Activated CD4-positive, alpha-beta T cell treated with anti-CD3 and anti-CD28 coated beads for 36 hours (primary cell): ENCODE measurements around the gene PRSS56. TPM values are rescaled to one million over a fixed set of nuclear protein-coding genes. Genes with fewer than 3 reads are reported as not detected.
A peak's percentile ranks its signal among the peaks of the same experiment; 100 is the strongest.

ENCODE experiments used
- ATAC-seq: fragments of 200-7000 bp; cut with Tn5 transposase; one replicate; pipeline ENCODE4 v1.10.0; 2021; ENCODE audit warnings: mild to moderate bottlenecking, moderate library complexity
- CTCF ChIA-PET: fragments of 350-600 bp; sonication (Branson Sonifier 250); formaldehyde crosslinking; loops from one replicate; lab custom pipeline; 2021; ENCODE audit warnings: antibody characterized with exemption; lab: Charles Lee
- POLR2A ChIA-PET: fragments of 350-600 bp; sonication (Branson Sonifier 250); formaldehyde crosslinking; loops from one replicate; lab custom pipeline; 2021; ENCODE audit warnings: antibody characterized with exemption, inconsistent platforms; lab: Charles Lee
- DNase-seq: peaks from one replicate; pipeline ENCODE4 v3.0.0-alpha.2; 2020
- H3K27ac Mint-ChIP-seq: one replicate; pipeline ENCODE4 v1.8.0; 2021; ENCODE audit warnings: mixed read lengths
- H3K27me3 Mint-ChIP-seq: one replicate; pipeline ENCODE4 v1.8.0; 2021; ENCODE audit warnings: mixed read lengths
- H3K36me3 Mint-ChIP-seq: one replicate; pipeline ENCODE4 v1.8.0; 2021; ENCODE audit warnings: low read depth, mixed read lengths
- H3K4me1 Mint-ChIP-seq: one replicate; pipeline ENCODE4 v1.8.0; 2021; ENCODE audit warnings: mixed read lengths
- H3K4me3 Mint-ChIP-seq: one replicate; pipeline ENCODE4 v1.8.0; 2021; ENCODE audit warnings: mild to moderate bottlenecking, moderate library complexity, mixed read lengths
- H3K9me3 Mint-ChIP-seq: one replicate; pipeline ENCODE4 v1.8.0; 2021; ENCODE audit warnings: low read depth, mixed read lengths
- intact Hi-C, 2 experiments: fragments of 100-400 bp; cut with DNase I in 1 of 2; cut with micrococcal nuclease in 1 of 2; formaldehyde crosslinking; loops; one replicate each; pipeline versions ENCODE4 v1.14.2 to v1.15.1; 2022 to 2024; cut with DNase I, micrococcal nuclease
- total RNA-seq, 2 experiments: library from RNA; stranded (reverse); gene quantifications; one replicate each; pipeline ENCODE4 v1.2.3, GENCODE V29; 2021

The PRSS56 gene
- total RNA-seq, 2 experiments from 2014 or later, result not detected

DNA sequence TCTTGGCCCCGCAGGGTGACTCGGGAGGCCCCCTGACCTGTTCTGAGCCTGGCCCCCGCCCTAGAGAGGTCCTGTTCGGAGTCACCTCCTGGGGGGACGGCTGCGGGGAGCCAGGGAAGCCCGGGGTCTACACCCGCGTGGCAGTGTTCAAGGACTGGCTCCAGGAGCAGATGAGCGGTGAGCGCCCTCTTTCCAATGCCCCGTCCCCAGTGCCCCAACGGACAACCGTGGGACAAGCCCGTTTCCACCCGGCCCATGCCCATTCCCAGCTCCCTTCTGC, 3.2 kb downstream of the PRSS56 start:
- Mint-ChIP-seq H3K27ac (no peak overlapping the region), H3K4me3 (no peak overlapping the region)

GRCh38 chr2:232523682-232524597, 3.8 kb downstream of the PRSS56 start:
- CTCF ChIA-PET, result interaction anchor here (0.6 to 1.4 kb wide), 7 partner anchors 15 to 1137 kb away, joined by 3 to 7 read pairs (median 4); no protein-coding TSS in a partner anchor
- peaks cover 13% of the 10 kb centered on the region for H3K4me1 Mint-ChIP-seq
- peak; percentile 69 for ATAC-seq
- no peaks in the 10 kb centered on the region for H3K36me3 Mint-ChIP-seq
- intact Hi-C loops, result loop anchor here (5.0 kb wide), 3 partner anchors 182 to 617 kb away; partner anchors contain the start of gene NPPC (in 1 of the 2)
- H3K27ac Mint-ChIP-seq, result no peak overlapping the region
- POLR2A ChIA-PET, result no interaction called here
- peaks cover 33% of the 10 kb centered on the region for H3K27me3 Mint-ChIP-seq
- no peak overlapping the region for H3K4me3 Mint-ChIP-seq
- peak; percentile 66 for DNase-seq
- no peaks in the 10 kb centered on the region for H3K9me3 Mint-ChIP-seq

More for the DNA sequence above, 3.2 kb downstream of the PRSS56 start:
- H3K36me3 Mint-ChIP-seq, result no peaks in the 10 kb centered on the region
- CTCF ChIA-PET, result interaction anchor here (0.6 to 1.4 kb wide), 4 partner anchors 23 to 1136 kb away, joined by 3 to 7 read pairs (median 4); no protein-coding TSS in a partner anchor
- POLR2A ChIA-PET, result no interaction called here
- H3K4me1 Mint-ChIP-seq, result peaks cover 7% of the 10 kb centered on the region
- no peaks in the 10 kb centered on the region for H3K9me3 Mint-ChIP-seq
- peaks cover 27% of the 10 kb centered on the region for H3K27me3 Mint-ChIP-seq
- intact Hi-C loops, result loop anchor here (5.0 kb wide), 3 partner anchors 181 to 616 kb away; partner anchors contain the start of gene NPPC (in 1 of the 2)
- ATAC-seq (no peak), DNase-seq (no peak)

DNA sequence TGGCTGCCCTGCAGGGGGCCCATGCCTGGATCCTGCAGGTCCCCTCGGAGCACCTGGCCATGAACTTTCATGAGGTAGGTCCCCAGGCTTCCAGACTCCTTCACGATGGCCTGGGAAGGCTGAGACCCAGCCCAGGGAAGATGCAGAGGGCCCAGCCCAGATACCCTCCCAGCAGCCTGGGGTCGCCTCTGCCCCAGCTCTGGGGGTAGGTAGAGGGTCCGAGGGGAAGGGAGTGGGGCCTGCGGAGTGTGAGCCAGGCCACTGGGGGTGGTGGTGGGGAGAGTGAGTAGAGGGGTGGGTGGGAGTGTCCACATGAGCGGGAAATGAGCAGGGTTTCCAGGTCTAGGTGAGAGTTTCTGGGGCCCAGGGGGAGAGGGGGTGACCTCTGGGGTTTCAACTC, 4.6 kb downstream of the PRSS56 start:
- Mint-ChIP-seq H3K4me3 (no peak overlapping the region), H3K27ac (no peak overlapping the region), H3K27me3 (peaks cover 31% of the 10 kb centered on the region), H3K4me1 (peaks cover 17% of the 10 kb centered on the region), H3K36me3 (no peaks in the 10 kb centered on the region), H3K9me3 (no peaks in the 10 kb centered on the region)
- ATAC-seq, result no peak
- DNase-seq, result no peak
- POLR2A ChIA-PET, result no interaction called here
- intact Hi-C loops, result loop anchor here (5.0 kb wide), 3 partner anchors 182 to 617 kb away; partner anchors contain the start of gene NPPC (in 1 of the 2)
- CTCF ChIA-PET, result interaction anchor here (0.7 to 1.4 kb wide), 3 partner anchors 14 to 24 kb away, joined by 3 to 7 read pairs (median 4); no protein-coding TSS in a partner anchor

DNA sequence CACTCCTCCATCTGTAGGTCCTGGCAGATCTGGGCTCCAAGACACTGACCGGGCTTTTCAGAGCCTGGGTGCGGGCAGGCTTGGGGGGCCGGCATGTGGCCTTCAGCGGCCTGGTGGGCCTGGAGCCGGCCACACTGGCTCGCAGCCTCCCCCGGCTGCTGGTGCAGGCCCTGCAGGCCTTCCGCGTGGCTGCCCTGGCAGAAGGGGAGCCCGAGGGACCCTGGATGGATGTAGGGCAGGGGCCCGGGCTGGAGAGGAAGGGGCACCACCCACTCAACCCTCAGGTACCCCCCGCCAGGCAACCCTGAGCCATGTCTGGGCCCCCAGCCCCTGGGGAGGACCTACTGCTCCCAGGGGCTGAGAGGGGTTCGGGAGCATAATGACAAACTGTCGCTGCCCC, 5.0 kb downstream of the PRSS56 start:
- Mint-ChIP-seq H3K9me3 (no peaks in the 10 kb centered on the region), H3K36me3 (no peaks in the 10 kb centered on the region), H3K27me3 (peaks cover 31% of the 10 kb centered on the region), H3K4me1 (peaks cover 17% of the 10 kb centered on the region), H3K27ac (no peak overlapping the region), H3K4me3 (no peak overlapping the region)
- intact Hi-C loops, result no loop called here
- POLR2A ChIA-PET, result no interaction called here
- CTCF ChIA-PET, result no interaction called here
- DNase-seq, result no peak
- ATAC-seq, result no peak

GRCh38 chr2:232525791-232526371, 5.7 kb downstream of the PRSS56 start, which contains the start of gene CHRND:
TSS of gene CHRND (plus strand) at chr2:232526160. CDS start at chr2:232526216, 56 bp downstream.
- H3K9me3 Mint-ChIP-seq, result no peaks in the 10 kb centered on the region
- no peak within 1 kb of the TSS for H3K4me3 Mint-ChIP-seq
- H3K36me3 Mint-ChIP-seq, result no peaks in the 10 kb centered on the region
- peaks cover 17% of the 10 kb centered on the region for H3K4me1 Mint-ChIP-seq
- POLR2A ChIA-PET, result no interaction called here
- intact Hi-C loops, result no loop called here
- H3K27ac Mint-ChIP-seq, result no peak within 1 kb of the TSS
- peaks cover 28% of the 10 kb centered on the region for H3K27me3 Mint-ChIP-seq
- CTCF ChIA-PET, result interaction anchor here (0.7 kb wide), 1 partner anchor 86 kb away, joined by 3 read pairs; no protein-coding TSS in a partner anchor
- ATAC-seq, result no peak
- DNase-seq, result no peak

- peaks cover 28% of the 10 kb centered on the region for H3K27me3 Mint-ChIP-seq
- no peak overlapping the region for H3K4me3 Mint-ChIP-seq
- H3K4me1 Mint-ChIP-seq, result peaks cover 16% of the 10 kb centered on the region
- intact Hi-C loops, result no loop called here
- H3K36me3 Mint-ChIP-seq, result no peaks in the 10 kb centered on the region
- no peak overlapping the region for H3K27ac Mint-ChIP-seq
- ATAC-seq, result no peak
- CTCF ChIA-PET, result interaction anchor here (0.7 kb wide), 1 partner anchor 87 kb away, joined by 3 read pairs; no protein-coding TSS in a partner anchor
- POLR2A ChIA-PET, result no interaction called here
- no peak for DNase-seq
- no peaks in the 10 kb centered on the region for H3K9me3 Mint-ChIP-seq
Measured at GRCh38 chr2:232526372-232526941, 6.3 kb downstream of the PRSS56 start.

GRCh38 chr2:232527905-232528470, 7.8 kb downstream of the PRSS56 start:
- H3K9me3 Mint-ChIP-seq, result no peaks in the 10 kb centered on the region
- ATAC-seq, result no peak
- H3K27me3 Mint-ChIP-seq, result peaks cover 28% of the 10 kb centered on the region
- H3K4me1 Mint-ChIP-seq, result peaks cover 15% of the 10 kb centered on the region
- no peak overlapping the region for H3K27ac Mint-ChIP-seq
- no peak overlapping the region for H3K4me3 Mint-ChIP-seq
- ChIA-PET CTCF (no interaction called here), POLR2A (no interaction called here)
- H3K36me3 Mint-ChIP-seq, result no peaks in the 10 kb centered on the region
- DNase-seq, result no peak
- intact Hi-C loops, result no loop called here

DNA sequence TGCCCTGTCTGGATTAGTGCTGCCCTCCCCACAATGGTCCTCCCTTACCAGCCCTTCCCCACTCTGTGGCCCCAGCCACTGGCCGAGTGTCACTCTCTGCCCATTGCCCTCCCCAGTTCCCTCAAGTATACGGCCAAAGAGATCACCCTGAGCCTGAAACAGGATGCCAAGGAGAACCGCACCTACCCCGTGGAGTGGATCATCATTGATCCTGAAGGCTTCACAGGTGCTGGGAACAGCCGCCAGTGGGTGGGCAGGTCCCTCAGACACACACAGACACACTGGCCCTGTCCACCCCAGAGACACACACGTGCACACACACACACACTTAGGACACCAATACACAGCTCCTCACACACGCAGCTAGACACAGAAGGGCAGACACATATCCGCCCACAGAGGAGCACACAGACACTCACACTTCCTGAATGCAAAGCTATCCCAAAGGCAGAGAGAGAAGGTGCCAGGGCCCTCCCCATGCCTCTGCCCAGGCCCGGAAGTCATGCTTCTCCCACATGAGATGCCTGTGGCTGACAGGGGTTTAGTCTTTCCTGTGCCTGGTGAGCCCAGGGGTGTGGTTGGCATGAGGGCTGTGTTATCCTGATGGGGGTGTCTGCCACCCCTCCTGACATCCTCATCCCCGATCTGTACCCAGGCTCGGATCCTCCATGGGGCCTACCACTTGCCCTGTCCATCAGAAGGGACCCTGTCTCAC, 8.7 kb downstream of the PRSS56 start:
- no peaks in the 10 kb centered on the region for H3K9me3 Mint-ChIP-seq
- peaks cover 26% of the 10 kb centered on the region for H3K27me3 Mint-ChIP-seq
- no peaks in the 10 kb centered on the region for H3K36me3 Mint-ChIP-seq
- peaks cover 11% of the 10 kb centered on the region for H3K4me1 Mint-ChIP-seq
- DNase-seq (no peak), ATAC-seq (no peak)
- peak overlapping the region; percentile 26 for H3K27ac Mint-ChIP-seq
- ChIA-PET CTCF (no interaction called here), POLR2A (no interaction called here)
- no peak overlapping the region for H3K4me3 Mint-ChIP-seq
- intact Hi-C loops, result no loop called here

DNA sequence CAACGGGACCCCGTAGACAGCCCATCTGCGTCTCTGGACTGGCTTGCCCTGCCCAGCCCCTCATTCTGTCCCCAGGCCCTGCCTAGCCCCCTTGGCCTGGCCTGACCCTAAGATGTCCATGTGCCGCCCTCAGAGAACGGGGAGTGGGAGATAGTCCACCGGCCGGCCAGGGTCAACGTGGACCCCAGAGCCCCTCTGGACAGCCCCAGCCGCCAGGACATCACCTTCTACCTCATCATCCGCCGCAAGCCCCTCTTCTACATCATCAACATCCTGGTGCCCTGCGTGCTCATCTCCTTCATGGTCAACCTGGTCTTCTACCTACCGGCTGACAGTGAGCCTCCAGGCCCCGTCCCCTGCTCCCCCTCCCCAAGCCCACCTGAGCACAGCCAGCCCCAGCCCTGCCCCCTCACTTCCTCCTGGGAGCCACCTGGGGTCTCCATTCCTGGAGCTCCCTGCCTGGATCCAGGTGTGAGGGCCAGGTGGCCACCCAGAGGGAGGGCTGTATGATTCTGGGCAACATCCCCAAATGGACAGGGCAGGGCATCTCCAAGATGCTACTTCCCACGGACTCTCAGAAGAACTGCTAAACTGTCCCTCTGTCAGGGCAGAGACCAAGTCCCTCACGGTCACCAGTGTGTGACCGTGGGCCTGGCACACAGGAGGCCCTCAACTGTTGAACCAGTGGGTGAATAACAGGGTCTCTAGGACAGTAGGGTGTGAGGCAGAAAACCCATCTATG, 9.8 kb downstream of the PRSS56 start:
- DNase-seq, result no peak
- no peak overlapping the region for H3K4me3 Mint-ChIP-seq
- ChIA-PET CTCF (no interaction called here), POLR2A (no interaction called here)
- no peaks in the 10 kb centered on the region for H3K9me3 Mint-ChIP-seq
- H3K27me3 Mint-ChIP-seq, result peaks cover 20% of the 10 kb centered on the region
- H3K27ac Mint-ChIP-seq, result no peak overlapping the region
- H3K36me3 Mint-ChIP-seq, result no peaks in the 10 kb centered on the region
- peaks cover 11% of the 10 kb centered on the region for H3K4me1 Mint-ChIP-seq
- intact Hi-C loops, result no loop called here
- no peak for ATAC-seq

DNA sequence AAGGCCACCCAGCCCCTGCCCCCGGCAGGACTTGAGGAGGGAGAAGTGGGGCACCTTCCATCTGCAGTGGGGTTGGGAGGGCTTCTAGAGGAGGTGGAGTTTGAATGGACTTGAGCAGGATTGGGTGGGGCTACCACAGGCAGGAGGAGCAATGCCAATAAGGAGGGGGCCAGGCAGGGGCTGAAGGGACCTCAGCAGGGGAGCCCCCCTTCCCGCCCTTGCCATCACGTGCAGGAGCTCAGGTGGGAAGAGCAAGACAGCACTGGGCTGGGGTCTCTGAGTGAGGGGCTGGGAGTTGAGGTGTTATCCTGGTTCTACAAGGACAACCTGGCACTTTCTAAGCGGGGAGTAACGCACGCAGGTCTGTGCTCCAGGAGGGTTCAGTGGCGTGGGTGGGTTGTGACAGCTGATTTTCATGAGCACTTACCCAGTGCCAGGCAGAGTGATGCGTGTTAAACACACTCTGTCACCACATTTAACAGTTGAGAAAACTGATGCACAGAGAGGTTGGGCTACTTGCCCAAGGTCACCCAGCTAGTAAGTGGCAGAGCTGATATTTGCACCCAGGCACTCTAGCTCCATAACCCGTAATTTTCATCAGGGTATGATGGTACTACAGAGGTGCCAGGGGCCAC, 10.6 kb downstream of the PRSS56 start:
- no peak for DNase-seq
- H3K9me3 Mint-ChIP-seq, result no peaks in the 10 kb centered on the region
- H3K4me1 Mint-ChIP-seq, result peaks cover 11% of the 10 kb centered on the region
- no peak for ATAC-seq
- H3K36me3 Mint-ChIP-seq, result no peaks in the 10 kb centered on the region
- intact Hi-C loops, result no loop called here
- H3K27ac Mint-ChIP-seq, result no peak overlapping the region
- ChIA-PET POLR2A (no interaction called here), CTCF (no interaction called here)
- peaks cover 19% of the 10 kb centered on the region for H3K27me3 Mint-ChIP-seq
- no peak overlapping the region for H3K4me3 Mint-ChIP-seq
